Measurements from ENCODE around the gene PRKN. TPM values are rescaled to one million over a fixed set of nuclear protein-coding genes. Genes with fewer than 3 reads are reported as not detected.

PRKN gene
- total RNA-seq, 2 donors from 2014 or later, result 10.7 to 21.2 TPM

GRCh38 chr6:161882196-161882765 is 845.3 kb downstream of the PRKN start:
- H3K4me3 ChIP-seq, result no peak overlapping the region
- DNase-seq (ENCODE audit: low spot score), result no peak

GRCh38 chr6:161880056-161880455 is 847.5 kb downstream of the PRKN start:
- 95% methylated on average over 2 of the region's 2 CpGs for WGBS
- Histone ChIP-seq H3K9me3 (no peaks in the 10 kb centered on the region), H3K27me3 (replicated peaks; ENCODE audit: insufficient read depth) (no peaks in the 10 kb centered on the region), H3K36me3 (no peaks in the 10 kb centered on the region), H3K4me3 (no peak overlapping the region), H3K4me1 (replicated peaks) (no peaks in the 10 kb centered on the region), H3K27ac (no peak overlapping the region)
- intact Hi-C loops (cut with DNase I), result no loop called here
- no peak for TF ChIP-seq CTCF (IDR thresholded peaks at IDR 0.05)
- TF ChIP-seq POLR2A (IDR thresholded peaks at IDR 0.05), result no peak
- TF ChIP-seq POLR2AphosphoS5 (IDR thresholded peaks at IDR 0.05), result no peak
- DNase-seq (ENCODE audit: low spot score), result no peak

More at GRCh38 chr6:161882196-161882765, 845.3 kb downstream of the PRKN start:
- TF ChIP-seq POLR2A (IDR thresholded peaks at IDR 0.05), result no peak
- no peak for TF ChIP-seq POLR2AphosphoS5 (IDR thresholded peaks at IDR 0.05)
- H3K9me3 ChIP-seq, result no peaks in the 10 kb centered on the region
- 52% methylated on average over 15 of the region's 15 CpGs for WGBS
- H3K36me3 ChIP-seq, result no peaks in the 10 kb centered on the region
- H3K27me3 ChIP-seq (replicated peaks; ENCODE audit: insufficient read depth), result no peaks in the 10 kb centered on the region
- intact Hi-C loops (cut with DNase I), result no loop called here
- H3K27ac ChIP-seq, result no peak overlapping the region
- no peaks in the 10 kb centered on the region for H3K4me1 ChIP-seq (replicated peaks)

GRCh38 chr6:161876231-161876630 is 851.3 kb downstream of the PRKN start:
- no peak for DNase-seq (ENCODE audit: low spot score)
- Histone ChIP-seq H3K27ac (no peak overlapping the region), H3K4me1 (replicated peaks) (no peaks in the 10 kb centered on the region), H3K36me3 (no peaks in the 10 kb centered on the region), H3K9me3 (no peaks in the 10 kb centered on the region), H3K4me3 (no peak overlapping the region), H3K27me3 (replicated peaks; ENCODE audit: insufficient read depth) (no peaks in the 10 kb centered on the region)
- 93% methylated on average over 8 of the region's 8 CpGs for WGBS
- TF ChIP-seq POLR2A (IDR thresholded peaks at IDR 0.05) (no peak), CTCF (IDR thresholded peaks at IDR 0.05) (no peak), POLR2AphosphoS5 (IDR thresholded peaks at IDR 0.05) (no peak)
- intact Hi-C loops (cut with DNase I), result no loop called here

- 78% methylated on average over 4 of the region's 4 CpGs for WGBS
- H3K27ac ChIP-seq, result no peak overlapping the region
Measured at GRCh38 chr6:161870236-161870901, 857.2 kb downstream of the PRKN start.

GRCh38 chr6:161869491-161869890 is 858.1 kb downstream of the PRKN start:
- Histone ChIP-seq H3K9me3 (no peaks in the 10 kb centered on the region), H3K27ac (no peak overlapping the region), H3K4me1 (replicated peaks) (no peaks in the 10 kb centered on the region), H3K4me3 (no peak overlapping the region), H3K36me3 (no peaks in the 10 kb centered on the region), H3K27me3 (replicated peaks; ENCODE audit: insufficient read depth) (no peaks in the 10 kb centered on the region)
- DNase-seq (ENCODE audit: low spot score), result no peak
- intact Hi-C loops (cut with DNase I), result no loop called here
- 79% methylated on average over 4 of the region's 4 CpGs for WGBS
- TF ChIP-seq CTCF (IDR thresholded peaks at IDR 0.05) (no peak), POLR2AphosphoS5 (IDR thresholded peaks at IDR 0.05) (no peak), POLR2A (IDR thresholded peaks at IDR 0.05) (no peak)

More at GRCh38 chr6:161870236-161870901, 857.2 kb downstream of the PRKN start:
- TF ChIP-seq POLR2A (IDR thresholded peaks at IDR 0.05) (no peak), POLR2AphosphoS5 (IDR thresholded peaks at IDR 0.05) (no peak), CTCF (IDR thresholded peaks at IDR 0.05) (no peak)
- H3K27me3 ChIP-seq (replicated peaks; ENCODE audit: insufficient read depth), result no peaks in the 10 kb centered on the region
- DNase-seq (ENCODE audit: low spot score), result no peak
- no peaks in the 10 kb centered on the region for H3K36me3 ChIP-seq
- H3K4me1 ChIP-seq (replicated peaks), result no peaks in the 10 kb centered on the region
- no peaks in the 10 kb centered on the region for H3K9me3 ChIP-seq
- intact Hi-C loops (cut with DNase I), result no loop called here
- no peak overlapping the region for H3K4me3 ChIP-seq
